HCT116 (cell line): ENCODE data around the gene SMIM35. TPM values are rescaled to one million over a fixed set of nuclear protein-coding genes. Genes with fewer than 3 reads are reported as not detected.

ENCODE experiments used
- ATAC-seq: fragments of 200-7000 bp; cut with Tn5 transposase; 2 replicates; pipeline ENCODE4 v1.9.1; 2020; ENCODE audit warnings: mild to moderate bottlenecking, moderate library complexity
- BruUV-seq: library from RNA; stranded (reverse); fragments of 400-500 nt; replicated peaks from 2 replicates; lab custom pipeline; 2021; lab: Mats Ljungman, UMichigan
- CTCF ChIA-PET: fragments of 300-600 bp; sonication (Branson Sonifier 250); formaldehyde crosslinking; loops from one replicate; lab custom pipeline; 2021; ENCODE audit warnings: antibody characterized with exemption; lab: Charles Lee
- POLR2A ChIA-PET: fragments of 300-600, 350-600 bp; sonication (Branson Sonifier 250); formaldehyde crosslinking; loops from one replicate; lab custom pipeline; 2021; ENCODE audit warnings: antibody characterized with exemption; lab: Charles Lee
- RAD21 ChIA-PET, 2 experiments: fragments of 300-600 bp; sonication (Branson Sonifier 250); formaldehyde crosslinking; loops; one replicate each; lab custom pipeline; 2023; ENCODE audit warnings: low total read pairs in 2 of 2; ENCODE audit not compliant: uncharacterized antibody in 2 of 2, unreplicated experiment in 2 of 2, low non-redundant PET in 1 of 2; lab: Charles Lee
- DNase-seq: peaks from one replicate; pipeline ENCODE4 v3.0.0-alpha.2; 2010; ENCODE audit warnings: low read depth, low spot score
- H2AFZ ChIP-seq: fragments of 200-600 bp; shearing (Covaris generic), sonication (generic); 2 replicates; pipeline ENCODE4 v1.6.1; 2017; ENCODE audit warnings: low read depth, mixed run types, mixed read lengths, antibody characterized with exemption, low read length; ENCODE audit not compliant: poor library complexity, severe bottlenecking
- H3K27ac ChIP-seq: 2 replicates; pipeline ENCODE4 v1.5.1; 2012; ENCODE audit warnings: low read depth, low read length
- H3K27me3 ChIP-seq: fragments of 200-600 bp; sonication (generic); 2 replicates; pipeline ENCODE4 v1.6.1; 2016; ENCODE audit warnings: mixed run types, low read length, mixed read lengths; ENCODE audit not compliant: insufficient read depth
- H3K36me3 ChIP-seq, 2 experiments: fragments of 200-500 bp in 1 of 2; fragments of 200-600 bp in 1 of 2; sonication (Bioruptor generic) in 1 of 2; sonication (generic) in 1 of 2; 2 replicates each; pipeline versions ENCODE4 v1.5.1 to v1.6.1; 2014 to 2016; ENCODE audit warnings: low read length in 2 of 2, inconsistent platforms in 1 of 2, mixed read lengths in 1 of 2, mixed run types in 1 of 2; ENCODE audit not compliant: insufficient read depth in 2 of 2, control insufficient read depth in 1 of 2
- H3K4me1 ChIP-seq, 2 experiments: fragments of 200-600 bp in 1 of 2; sonication (generic) in 1 of 2; 2 replicates each; pipeline versions ENCODE4 v1.5.1 to v1.6.1; 2012 to 2017; ENCODE audit warnings: low read length in 2 of 2, inconsistent platforms in 1 of 2, mild to moderate bottlenecking in 1 of 2, mixed read lengths in 1 of 2, mixed run types in 1 of 2, moderate library complexity in 1 of 2; ENCODE audit not compliant: insufficient read depth in 2 of 2, control insufficient read depth in 1 of 2
- H3K4me2 ChIP-seq: fragments of 200-600 bp; sonication (generic); 2 replicates; pipeline ENCODE4 v1.6.1; 2017; ENCODE audit warnings: mixed run types, low read length, mixed read lengths
- H3K4me3 ChIP-seq, 2 experiments: fragments of 200-600 bp in 1 of 2; sonication (generic) in 1 of 2; replicated peaks in 1 of 2; 2 replicates each; pipeline ENCODE4 v1.5.1; 2011 to 2016; ENCODE audit warnings: low read length in 2 of 2, control low read depth in 1 of 2, low read depth in 1 of 2, mild to moderate bottlenecking in 1 of 2, mixed read lengths in 1 of 2, mixed run types in 1 of 2
- H3K79me2 ChIP-seq: fragments of 200-600 bp; sonication (generic); 2 replicates; pipeline ENCODE4 v1.6.1; 2017; ENCODE audit warnings: mild to moderate bottlenecking, mixed run types, low read length, moderate library complexity, mixed read lengths; ENCODE audit not compliant: insufficient read depth
- H3K9ac ChIP-seq: fragments of 200-600 bp; sonication (generic); 2 replicates; pipeline ENCODE4 v1.6.1; 2016; ENCODE audit warnings: low read length, mixed read lengths
- H3K9me2 ChIP-seq: fragments of 200-600 bp; sonication (generic), shearing (Covaris generic); 2 replicates; pipeline ENCODE4 v1.6.1; 2017; ENCODE audit warnings: mixed run types, mild to moderate bottlenecking, moderate library complexity; ENCODE audit not compliant: insufficient read depth
- H3K9me3 ChIP-seq, 2 experiments: fragments of 200-500 bp in 1 of 2; fragments of 200-600 bp in 1 of 2; sonication (Bioruptor generic) in 1 of 2; sonication (generic) in 1 of 2; 2 replicates each; pipeline ENCODE4 v1.6.1; 2014 to 2017; ENCODE audit warnings: low read length in 2 of 2, mixed read lengths in 2 of 2, inconsistent platforms in 1 of 2, low read depth in 1 of 2, mild to moderate bottlenecking in 1 of 2, mixed run types in 1 of 2, moderate library complexity in 1 of 2; ENCODE audit not compliant: control insufficient read depth in 1 of 2, insufficient read depth in 1 of 2
- H4K20me1 ChIP-seq: fragments of 200-600 bp; sonication (generic), shearing (Covaris generic); 2 replicates; pipeline ENCODE4 v1.6.1; 2017; ENCODE audit warnings: mixed run types, mild to moderate bottlenecking, moderate library complexity; ENCODE audit not compliant: insufficient read depth
- ELF1 ChIP-seq: IDR thresholded peaks from 2 replicates; pipeline ENCODE4 v1.6.1; 2012; ENCODE audit warnings: low read depth, borderline replicate concordance
- EZH2phosphoT487 ChIP-seq: fragments of 200-600 bp; IDR thresholded peaks from 2 replicates; pipeline ENCODE4 v1.6.1; 2018; ENCODE audit warnings: antibody characterized with exemption, borderline replicate concordance
- POLR2A ChIP-seq: IDR thresholded peaks from 2 replicates; pipeline ENCODE4 v1.7.0; 2011; ENCODE audit warnings: borderline replicate concordance; ENCODE audit not compliant: insufficient read depth, insufficient read length; ENCODE audit errors: extremely low read depth
- POLR2AphosphoS5 ChIP-seq: IDR thresholded peaks from 2 replicates; pipeline ENCODE4 v1.6.1; 2011; ENCODE audit warnings: mild to moderate bottlenecking, low read depth, low read length, moderate library complexity
- SP1 ChIP-seq: IDR thresholded peaks from 2 replicates; pipeline ENCODE4 v1.6.1; 2012; ENCODE audit warnings: low read depth
- SRF ChIP-seq: IDR thresholded peaks from 2 replicates; pipeline ENCODE4 v1.6.1; 2012; ENCODE audit warnings: low read depth
- ZFX ChIP-seq: fragments of 450-650 bp; IDR thresholded peaks from 2 replicates; pipeline ENCODE4 v1.6.1; 2017
- intact Hi-C: fragments of 100-400 bp; cut with micrococcal nuclease; formaldehyde crosslinking; loops from 2 replicates; pipeline ENCODE4 v1.10.0; 2022
- total RNA-seq: library from RNA; stranded (reverse); gene quantifications from one replicate; pipeline ENCODE4 v1.2.1, GENCODE V29; 2021; ENCODE audit not compliant: unreplicated experiment
- TF ChIP-seq, protein P1 (sequence below), 3 experiments: fragments of 200-600 bp in 1 of 3; sonication (generic) in 1 of 3; IDR thresholded peaks in 2 of 3; conservative IDR thresholded peaks in 1 of 3; 2 replicates each; pipeline ENCODE4 v1.5.1; 2012 to 2017; ENCODE audit warnings: low read depth in 2 of 3, low read length in 2 of 3, antibody characterized with exemption in 1 of 3, borderline replicate concordance in 1 of 3, control low read depth in 1 of 3, mild to moderate bottlenecking in 1 of 3, mixed read lengths in 1 of 3, mixed run types in 1 of 3, moderate library complexity in 1 of 3; ENCODE audit not compliant: insufficient read depth in 1 of 3

The SMIM35 gene
- total RNA-seq, 1 experiment from 2014 or later = not detected

DNA sequence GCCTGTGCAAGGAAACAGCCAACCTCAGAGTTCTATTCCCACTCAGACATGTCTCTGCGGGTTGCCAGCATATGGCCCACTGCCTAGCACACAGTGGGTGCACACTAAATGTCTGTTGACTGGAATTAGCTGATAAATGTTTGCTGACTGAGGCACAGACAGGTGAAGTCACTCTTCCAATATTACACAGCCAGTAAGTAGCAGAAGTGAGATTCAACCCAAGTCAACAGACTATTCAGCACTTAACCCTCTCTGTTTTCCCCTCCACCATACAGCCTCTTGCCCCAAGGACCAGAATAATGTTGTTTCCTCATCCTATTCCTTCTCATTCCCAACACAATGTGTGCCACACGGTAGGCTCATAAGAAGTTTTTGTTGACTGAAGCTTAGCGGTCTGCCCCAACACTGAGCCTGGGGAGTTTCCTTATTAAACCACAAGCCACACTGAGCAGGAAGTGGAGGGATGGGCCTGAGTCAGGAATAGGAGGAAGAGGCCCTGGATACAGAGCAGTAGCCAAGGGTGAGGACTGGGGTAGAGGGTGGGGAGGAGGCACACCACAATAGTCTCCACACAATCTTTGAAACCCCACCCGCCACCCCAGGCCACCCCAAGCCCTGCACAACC, 116.3 kb downstream of the SMIM35 start:
- intact Hi-C loops = no loop called here
- RAD21 ChIA-PET = no interaction called here
- H3K27me3 ChIP-seq = no peaks in the 10 kb centered on the region
- no peaks in the 10 kb centered on the region for H3K79me2 ChIP-seq
- H4K20me1 ChIP-seq = no peaks in the 10 kb centered on the region
- H3K27ac ChIP-seq = no peak overlapping the region
- no peak for ATAC-seq
- H3K9me2 ChIP-seq = no peaks in the 10 kb centered on the region
- peaks cover 0 to 5% of the 10 kb centered on the region in 2 experiments; a peak in 1 of 4 replicates for H3K4me1 ChIP-seq
- no peaks in the 10 kb centered on the region for H3K9me3 ChIP-seq
- TF ChIP-seq ELF1 (no peak), EZH2phosphoT487 (no peak), SP1 (no peak), ZFX (no peak), POLR2A (no peak), SRF (no peak), POLR2AphosphoS5 (no peak)
- TF ChIP-seq, protein P1, sequence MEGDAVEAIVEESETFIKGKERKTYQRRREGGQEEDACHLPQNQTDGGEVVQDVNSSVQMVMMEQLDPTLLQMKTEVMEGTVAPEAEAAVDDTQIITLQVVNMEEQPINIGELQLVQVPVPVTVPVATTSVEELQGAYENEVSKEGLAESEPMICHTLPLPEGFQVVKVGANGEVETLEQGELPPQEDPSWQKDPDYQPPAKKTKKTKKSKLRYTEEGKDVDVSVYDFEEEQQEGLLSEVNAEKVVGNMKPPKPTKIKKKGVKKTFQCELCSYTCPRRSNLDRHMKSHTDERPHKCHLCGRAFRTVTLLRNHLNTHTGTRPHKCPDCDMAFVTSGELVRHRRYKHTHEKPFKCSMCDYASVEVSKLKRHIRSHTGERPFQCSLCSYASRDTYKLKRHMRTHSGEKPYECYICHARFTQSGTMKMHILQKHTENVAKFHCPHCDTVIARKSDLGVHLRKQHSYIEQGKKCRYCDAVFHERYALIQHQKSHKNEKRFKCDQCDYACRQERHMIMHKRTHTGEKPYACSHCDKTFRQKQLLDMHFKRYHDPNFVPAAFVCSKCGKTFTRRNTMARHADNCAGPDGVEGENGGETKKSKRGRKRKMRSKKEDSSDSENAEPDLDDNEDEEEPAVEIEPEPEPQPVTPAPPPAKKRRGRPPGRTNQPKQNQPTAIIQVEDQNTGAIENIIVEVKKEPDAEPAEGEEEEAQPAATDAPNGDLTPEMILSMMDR (IDR thresholded peaks at IDR 0.05 in 2 of 3, conservative IDR thresholded peaks at IDR 0.05 in 1 of 3; ENCODE audit: borderline replicate concordance in 1 of 3, insufficient read depth in 1 of 3, low read depth in 2 of 3, low read length in 2 of 3) = no peak
- TF ChIP-seq, all 23 proteins: peak for 0
- BruUV-seq = no TSS peak
- DNase-seq = no peak
- ChIA-PET POLR2A (no interaction called here), CTCF (no interaction called here)
- Histone ChIP-seq H3K4me2 (no peak overlapping the region), H3K36me3 (no peaks in the 10 kb centered on the region), H3K9ac (no peak overlapping the region), H3K4me3 (no peak overlapping the region), H2AFZ (no peak overlapping the region)
